IPS-18c (cell line): ENCODE results near the gene DDX27.
A peak's percentile ranks its signal among the peaks of the same experiment; 100 is the strongest.

ENCODE experiments used
- H3K4me3 ChIP-seq: 2 replicates; pipeline ENCODE4 v1.7.0; 2013; ENCODE audit warnings: low read depth, mild to moderate bottlenecking, low read length, moderate library complexity; ENCODE audit not compliant: insufficient read depth
- H3K9me3 ChIP-seq: one replicate; pipeline ENCODE4 v1.6.1; 2013; ENCODE audit warnings: mild to moderate bottlenecking, low read length, moderate library complexity; ENCODE audit not compliant: control insufficient read depth, insufficient read depth

DDX27 gene

DNA sequence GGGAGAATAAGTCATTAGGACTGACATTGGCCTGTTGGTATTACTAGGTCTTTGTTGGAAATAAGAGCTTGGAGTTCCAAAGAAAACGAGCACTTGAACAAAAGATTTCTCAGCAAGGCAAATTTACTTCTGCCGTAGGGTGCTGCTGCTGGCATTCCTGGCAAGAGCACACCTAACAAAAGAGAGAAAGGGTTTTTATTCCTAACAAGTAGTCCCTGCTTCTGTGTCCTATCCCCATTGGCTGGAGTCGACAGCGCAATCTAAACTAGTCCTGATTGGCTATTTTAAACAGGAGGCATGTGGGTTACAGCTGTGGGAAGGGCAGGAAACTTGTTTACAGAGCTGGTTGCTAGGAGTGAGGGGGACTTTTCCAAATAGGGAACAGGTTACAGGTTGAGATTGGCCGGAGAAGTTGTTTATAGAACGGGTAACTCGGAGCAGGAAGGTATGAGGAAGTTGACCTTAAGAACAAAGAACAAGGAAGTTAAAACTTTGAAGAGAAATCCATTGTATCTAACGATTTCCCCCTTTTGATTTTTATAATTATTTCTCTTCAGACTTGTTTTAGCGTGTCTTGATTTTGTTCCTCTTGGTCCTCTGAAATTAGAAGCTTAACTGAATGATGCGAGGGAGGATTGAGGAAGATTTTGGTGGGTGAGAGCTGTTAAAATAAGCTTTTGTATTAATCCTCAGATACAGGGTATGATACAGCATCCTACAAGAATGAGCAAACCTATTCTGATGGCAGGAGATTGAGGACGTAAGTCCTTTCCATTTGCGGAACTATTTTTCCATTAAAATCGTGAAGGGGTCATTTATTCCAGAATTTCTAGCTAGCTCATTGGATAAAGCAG lies 62.1 kb downstream of the DDX27 start:
- Histone ChIP-seq H3K9me3 (peaks cover 5% of the 10 kb centered on the region), H3K4me3 (peak overlapping the region; percentile 97)

DNA sequence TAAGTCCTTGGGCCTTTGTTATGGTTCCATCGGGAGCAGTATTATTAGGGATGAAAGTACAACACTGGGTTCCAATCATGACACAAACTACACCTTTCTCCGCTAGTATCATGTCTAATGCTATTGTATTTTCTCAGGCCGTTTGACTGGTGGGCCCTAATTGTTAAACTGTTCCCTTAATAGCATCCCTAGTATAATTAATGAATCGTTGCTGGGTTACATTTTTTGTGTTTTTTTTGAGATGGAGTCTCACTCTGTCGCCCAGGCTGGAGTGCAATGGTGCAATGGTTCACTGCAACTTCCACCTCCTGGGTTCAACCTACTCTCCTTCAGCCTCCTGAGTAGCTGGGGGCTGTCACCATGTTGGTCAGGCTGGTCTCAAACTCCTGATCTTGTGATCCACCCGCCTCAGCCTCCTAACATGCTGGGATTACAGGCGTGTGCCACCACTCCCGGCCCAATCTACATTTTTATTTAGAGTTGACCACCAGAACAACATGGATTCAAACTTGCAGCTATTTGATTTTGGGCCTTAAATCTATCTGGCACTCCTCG lies 62.8 kb downstream of the DDX27 start:
- peaks cover 5% of the 10 kb centered on the region for H3K9me3 ChIP-seq
- peak overlapping the region; percentile 97 for H3K4me3 ChIP-seq

DNA sequence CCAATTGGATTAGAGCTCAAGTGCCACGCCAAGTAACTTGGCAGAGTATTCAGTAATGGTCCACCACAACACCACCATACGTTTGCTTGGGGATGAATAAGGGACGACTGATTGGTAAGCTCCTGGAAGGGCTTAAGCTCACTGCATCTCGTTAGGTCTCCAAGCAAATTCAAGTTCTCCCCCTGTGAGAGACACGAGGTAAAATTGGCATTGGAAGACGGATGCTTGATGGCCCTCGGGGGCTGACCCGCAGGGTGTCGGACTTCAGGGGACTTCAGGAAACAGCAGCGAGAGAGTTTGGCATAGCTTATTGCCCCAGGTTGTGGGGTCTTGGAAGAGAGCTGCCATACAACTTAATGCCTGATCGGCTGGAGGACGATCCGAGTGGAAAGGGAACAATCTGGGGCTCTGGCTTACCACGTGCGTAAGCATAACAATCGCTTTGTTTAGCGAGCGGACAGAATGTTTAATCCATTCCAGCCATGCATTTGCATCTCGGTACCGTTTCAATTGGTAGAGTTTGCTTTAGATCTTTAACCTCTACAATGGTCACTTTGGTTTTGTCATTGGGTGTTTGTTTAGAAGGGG lies 63.5 kb downstream of the DDX27 start:
- H3K9me3 ChIP-seq, result peaks cover 5% of the 10 kb centered on the region

DNA sequence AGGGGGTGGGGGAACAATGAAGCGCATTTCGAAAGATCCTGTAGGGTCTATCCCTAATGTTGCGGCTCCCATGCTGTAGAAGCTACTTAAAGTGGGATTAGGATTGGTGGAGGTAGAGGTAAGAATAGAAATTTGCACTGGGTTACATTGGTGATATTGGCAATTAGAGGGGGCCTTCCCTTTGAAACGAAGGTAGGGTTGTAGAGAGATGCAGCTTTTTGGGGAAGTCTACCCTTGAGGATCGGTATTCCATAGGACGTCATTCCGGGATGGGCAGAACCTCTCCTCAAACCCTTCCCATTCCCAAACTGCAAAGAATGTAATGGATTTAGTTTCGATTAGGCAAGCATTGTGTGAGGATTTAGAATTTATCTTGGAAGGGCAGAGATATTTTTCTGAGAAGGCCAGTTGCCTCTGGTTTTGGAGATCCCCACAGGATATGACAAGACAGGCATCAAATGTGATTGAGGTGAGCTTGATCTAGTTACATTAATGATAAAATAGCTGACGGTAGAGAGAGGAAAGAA lies 64.0 kb downstream of the DDX27 start:
- H3K9me3 ChIP-seq, result peaks cover 5% of the 10 kb centered on the region
- peak overlapping the region; percentile 97 for H3K4me3 ChIP-seq

More for the DNA sequence above, 63.5 kb downstream of the DDX27 start:
- peak overlapping the region; percentile 97 for H3K4me3 ChIP-seq

DNA sequence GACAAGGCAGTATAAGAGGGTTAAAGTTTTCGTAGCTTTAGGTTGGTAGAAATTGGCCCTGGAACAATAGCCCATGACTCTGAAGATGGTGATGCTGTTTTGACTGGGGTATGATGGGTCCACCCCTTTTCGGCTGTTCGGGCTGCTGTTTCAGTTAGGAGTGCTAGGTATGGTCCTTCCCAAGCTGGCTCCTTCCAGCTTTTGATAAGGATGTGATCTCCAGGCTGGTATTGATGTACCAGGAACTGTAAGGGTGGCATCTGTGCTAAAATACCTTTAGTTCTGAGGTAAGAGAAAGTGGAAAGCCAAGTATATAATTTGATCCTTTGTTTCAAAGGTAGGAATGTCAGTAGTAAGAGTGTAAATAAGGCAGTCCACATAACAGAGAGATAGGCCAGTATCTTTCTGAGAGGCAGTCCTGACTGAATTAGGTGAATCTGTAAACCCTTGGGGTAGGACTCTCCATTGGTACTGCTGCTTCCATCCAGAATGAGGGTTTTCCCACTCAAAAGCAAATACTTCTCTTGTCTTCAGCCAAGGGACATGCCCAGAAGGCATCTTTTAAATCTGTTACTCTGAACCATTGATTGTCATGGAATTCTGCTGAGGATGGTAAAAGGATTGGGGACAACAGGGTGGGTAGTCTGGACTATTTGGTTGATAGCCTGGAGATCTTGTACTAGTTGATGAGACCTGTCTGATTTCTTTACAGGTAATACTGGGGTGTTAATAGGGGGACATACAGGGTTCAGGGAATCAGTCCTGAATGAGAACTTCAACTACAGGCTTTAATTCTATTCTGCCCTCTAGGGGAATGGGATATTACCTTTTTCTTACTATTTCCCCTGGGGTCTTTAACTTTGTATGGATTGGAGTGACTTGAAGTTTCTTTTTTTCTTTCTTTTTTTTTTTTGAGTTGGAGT lies 64.7 kb downstream of the DDX27 start:
- Histone ChIP-seq H3K4me3 (peak overlapping the region; percentile 97), H3K9me3 (peaks cover 5% of the 10 kb centered on the region)

DNA sequence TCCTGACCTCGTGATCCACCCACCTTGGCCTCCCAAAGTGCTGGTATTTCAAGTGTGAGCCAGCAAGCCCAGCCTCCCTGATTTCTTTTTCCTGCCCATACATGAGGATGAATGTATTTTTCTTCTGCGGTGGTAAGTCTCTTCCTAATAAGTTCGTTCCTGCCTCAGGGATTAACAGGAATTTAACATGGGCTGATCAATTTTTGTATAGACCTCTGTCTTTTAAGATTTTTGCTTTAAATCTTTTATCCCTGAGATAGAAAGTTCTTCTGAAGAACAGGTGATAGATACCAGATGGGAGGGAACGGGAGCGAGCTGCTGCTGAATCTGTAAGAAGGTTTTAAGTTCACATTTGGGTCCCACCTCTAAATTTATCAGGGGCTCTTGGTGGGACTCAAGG lies 65.6 kb downstream of the DDX27 start:
- H3K9me3 ChIP-seq, result peaks cover under 1% of the 10 kb centered on the region
- H3K4me3 ChIP-seq, result peak overlapping the region; percentile 16; the same call in 1 of the 2 replicates

DNA sequence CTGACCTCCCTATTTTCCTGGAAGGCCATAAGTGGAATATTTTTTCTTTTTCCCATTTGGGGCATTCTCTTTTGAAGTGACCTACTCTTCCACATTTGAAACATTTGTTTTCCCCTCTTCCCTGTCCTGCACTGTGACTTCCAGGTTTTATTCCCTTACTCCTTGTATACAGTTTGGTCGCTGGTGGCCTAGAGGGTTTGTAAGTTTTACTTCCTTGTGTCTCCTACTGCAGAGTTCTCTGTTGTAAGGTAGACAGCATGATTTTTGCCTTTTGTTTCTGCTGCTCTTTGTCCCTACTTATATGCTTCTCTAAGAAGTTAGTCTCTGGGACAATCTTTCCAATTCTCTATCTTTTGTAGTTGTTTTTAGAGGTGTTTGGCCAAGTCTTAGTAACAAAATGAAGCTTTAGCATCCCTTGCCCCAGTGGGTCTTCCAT lies 66.0 kb downstream of the DDX27 start:
- peak overlapping the region; percentile 16 for H3K4me3 ChIP-seq
- H3K9me3 ChIP-seq, result no peaks in the 10 kb centered on the region

DNA sequence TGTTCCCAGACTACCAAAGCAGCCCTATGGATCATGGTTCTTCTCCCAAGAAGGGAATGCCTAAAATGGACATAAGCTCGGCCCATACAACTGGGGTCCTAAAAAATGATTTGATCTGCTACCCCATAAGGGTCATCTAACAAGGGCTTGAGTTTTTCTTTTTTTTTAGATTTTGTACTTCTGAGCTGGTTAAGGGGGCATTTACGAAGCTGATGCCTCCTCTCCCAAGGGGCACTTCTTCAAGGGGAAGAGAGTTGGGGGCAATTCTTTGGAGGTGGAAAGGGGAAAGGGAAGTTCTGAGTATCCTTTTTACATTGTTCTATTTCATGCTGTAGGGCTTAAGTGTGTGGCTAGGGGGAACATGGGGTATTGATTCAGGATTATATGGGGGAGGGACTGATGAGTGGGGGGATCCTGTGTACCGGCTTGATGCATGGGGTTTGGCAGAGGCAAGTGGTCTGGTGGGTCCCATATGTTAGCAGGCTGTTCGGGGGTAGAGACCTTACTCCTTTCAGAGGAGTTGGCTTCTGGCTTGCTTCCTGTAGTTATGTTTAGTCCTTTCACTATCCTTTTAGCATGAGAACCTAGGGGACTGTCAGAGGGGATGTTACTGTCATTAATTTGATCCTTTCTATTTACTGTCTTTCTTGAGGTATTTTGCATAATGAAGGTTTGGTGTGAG lies 66.7 kb downstream of the DDX27 start:
- Histone ChIP-seq H3K9me3 (no peaks in the 10 kb centered on the region), H3K4me3 (peak overlapping the region; percentile 16; the same call in 1 of the 2 replicates)

DNA sequence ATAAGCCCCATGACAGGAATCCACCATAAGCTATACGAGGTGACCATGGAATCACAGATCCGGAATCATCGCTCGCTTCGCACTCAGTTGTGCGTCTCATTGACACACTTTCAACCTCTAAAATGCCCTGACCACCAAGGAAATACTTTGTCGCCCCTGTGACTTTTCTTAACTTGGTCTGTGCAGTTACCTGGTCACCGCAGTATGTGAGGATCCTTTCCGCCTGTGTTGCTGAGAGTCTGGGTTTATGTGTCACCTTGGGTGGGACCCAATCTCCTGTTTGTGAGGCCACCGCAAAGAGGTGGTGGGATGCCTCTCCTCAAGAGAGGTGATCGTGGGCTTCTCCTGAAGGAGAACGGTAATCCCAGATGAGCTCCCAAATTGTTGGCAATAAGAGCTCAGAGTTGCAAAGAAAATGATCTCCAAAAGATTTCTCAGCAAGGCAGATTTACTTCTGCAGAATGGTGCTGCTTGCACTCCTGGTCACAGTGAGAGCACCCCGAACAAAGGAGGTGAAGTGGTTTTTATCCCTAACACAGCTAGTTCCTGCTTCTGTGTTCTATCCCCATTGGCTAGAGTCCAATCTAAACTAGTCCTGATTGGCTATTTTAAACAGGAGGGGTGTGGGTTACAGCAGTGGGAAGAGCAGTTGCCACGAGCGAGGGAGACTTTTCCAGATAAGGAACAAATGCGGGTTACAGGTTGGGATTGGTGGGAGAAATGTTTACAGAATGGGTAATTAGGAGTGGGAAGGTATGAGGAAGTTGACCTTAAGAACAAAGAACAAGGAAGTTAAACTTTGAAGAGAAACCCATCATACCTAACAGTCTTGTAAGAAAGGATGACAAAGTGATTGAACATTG lies 67.7 kb downstream of the DDX27 start:
- H3K4me3 ChIP-seq, result no peak overlapping the region
- no peaks in the 10 kb centered on the region for H3K9me3 ChIP-seq

DNA sequence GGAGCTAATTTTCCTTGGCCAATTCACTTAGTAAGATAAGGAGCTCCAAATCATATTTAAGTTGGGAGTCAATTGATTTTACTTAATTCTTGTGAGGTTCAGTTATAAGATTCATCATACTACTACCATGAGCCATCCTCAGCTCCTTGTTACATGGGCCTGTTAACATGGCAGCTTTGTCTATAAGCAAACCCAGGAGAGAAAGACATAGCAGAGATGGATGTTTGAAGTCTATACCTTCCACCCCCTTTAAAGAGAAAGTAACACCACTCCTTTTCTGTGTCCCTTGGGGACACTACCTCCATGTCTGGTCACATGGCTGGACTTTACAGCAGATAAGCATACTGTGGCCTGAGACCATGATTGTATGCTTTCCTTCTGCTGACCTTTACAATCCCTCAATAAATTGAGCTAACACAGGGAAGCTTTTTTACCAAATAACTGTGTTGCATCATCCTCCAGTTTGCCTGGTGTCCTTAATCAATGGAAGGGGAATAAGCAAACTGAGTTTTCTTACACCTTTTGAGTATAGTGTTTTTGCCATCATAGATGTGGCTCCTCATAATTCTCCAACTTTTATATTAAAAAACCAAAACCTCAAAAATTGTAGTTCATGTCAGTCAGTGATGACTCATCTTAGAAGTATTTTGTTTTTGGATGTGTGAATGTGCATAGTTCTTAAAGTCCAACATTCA lies 68.5 kb downstream of the DDX27 start:
- Histone ChIP-seq H3K4me3 (no peak overlapping the region), H3K9me3 (no peaks in the 10 kb centered on the region)

DNA sequence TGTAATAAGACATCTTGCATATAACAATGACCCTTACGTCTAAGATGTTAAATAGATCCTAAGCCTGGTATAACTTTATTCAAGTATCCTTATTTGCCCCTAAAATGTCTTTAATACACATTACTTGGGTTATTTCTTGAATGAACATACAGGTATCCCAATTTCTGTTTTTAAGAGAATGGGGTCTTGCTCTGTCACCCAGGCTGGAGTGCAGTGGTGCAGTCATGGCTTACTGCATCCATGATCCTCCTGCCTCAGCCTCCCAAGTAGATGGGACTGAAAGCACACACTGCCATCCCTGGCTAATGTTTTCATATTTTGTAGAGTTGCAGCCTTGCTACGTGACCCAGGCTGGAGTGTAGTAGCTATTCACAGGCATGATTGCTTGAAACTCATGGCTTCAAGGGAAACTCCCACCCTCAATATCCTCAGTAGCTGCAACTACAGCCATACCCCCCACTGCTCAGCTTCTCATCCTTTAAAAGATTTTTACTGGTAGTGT lies 69.1 kb downstream of the DDX27 start:
- H3K4me3 ChIP-seq, result no peak overlapping the region
- H3K9me3 ChIP-seq, result no peaks in the 10 kb centered on the region

DNA sequence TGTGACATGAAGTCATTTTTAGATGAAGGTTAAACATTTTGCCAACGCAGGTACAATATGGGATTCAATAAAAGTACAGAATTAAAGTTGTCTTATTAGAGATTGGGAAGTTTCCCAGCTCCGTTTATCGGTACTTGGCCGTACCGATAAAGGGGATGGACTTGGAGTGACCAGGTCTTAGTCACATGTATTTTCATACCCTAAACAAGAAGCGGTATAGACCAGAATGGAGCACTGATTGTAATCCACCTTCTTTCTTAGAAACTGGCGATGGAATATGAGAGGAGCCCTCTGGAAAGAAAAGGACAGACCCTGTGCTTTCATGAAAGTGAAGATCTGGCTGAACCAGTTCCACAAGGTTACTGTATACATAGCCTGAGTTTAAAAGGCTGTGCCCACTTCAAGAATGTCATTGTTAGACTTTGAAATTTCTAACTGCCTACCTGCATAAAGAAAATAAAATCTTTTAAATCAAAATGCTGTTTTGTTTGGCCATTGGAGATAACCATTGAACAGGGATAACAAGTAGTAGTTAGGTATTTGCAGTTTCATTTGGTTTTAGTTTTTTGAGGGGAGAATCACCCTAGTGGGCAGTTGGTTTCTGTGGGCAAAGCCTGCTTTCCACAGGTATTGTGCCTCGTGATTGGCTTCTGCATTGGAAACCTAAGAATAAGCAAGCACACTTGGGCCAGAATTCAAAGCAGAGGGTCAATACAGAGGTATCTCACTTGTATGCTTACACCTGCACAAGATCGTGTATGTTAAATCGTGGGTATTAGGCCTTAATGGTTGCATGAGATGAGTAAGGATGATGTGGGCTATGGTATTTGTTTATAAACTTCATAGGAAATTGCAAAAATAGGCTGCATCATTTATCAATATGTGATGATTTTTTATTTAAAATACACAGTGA lies 69.8 kb downstream of the DDX27 start:
- Histone ChIP-seq H3K4me3 (no peak overlapping the region), H3K9me3 (no peaks in the 10 kb centered on the region)

DNA sequence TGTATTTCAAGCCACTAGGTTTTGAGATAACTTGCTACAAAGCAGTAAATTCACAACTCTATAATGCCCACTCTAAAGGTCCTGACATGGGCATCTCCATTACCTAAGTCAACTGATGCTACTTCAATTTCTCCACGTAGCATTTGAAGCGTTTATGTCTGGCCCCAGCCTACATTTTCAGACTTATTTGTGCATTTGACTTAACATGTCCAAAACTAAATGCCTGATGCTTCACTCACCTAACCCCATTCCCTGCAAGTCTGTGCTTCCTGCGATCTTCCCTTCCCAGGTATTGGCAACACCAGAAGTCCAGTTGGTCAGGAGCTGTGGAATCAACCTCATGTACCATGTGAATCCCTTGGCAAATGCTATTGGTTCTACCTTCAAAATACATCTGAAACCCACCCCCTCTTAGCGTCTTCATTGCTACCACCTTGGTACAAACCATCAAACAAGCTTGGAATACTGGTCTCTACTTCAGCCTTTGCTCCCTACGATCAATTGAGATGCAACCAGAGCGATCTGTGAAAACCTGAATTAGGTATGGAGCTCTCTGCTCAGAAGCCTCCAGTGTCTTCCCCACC lies 71.5 kb downstream of the DDX27 start:
- no peaks in the 10 kb centered on the region for H3K9me3 ChIP-seq

DNA sequence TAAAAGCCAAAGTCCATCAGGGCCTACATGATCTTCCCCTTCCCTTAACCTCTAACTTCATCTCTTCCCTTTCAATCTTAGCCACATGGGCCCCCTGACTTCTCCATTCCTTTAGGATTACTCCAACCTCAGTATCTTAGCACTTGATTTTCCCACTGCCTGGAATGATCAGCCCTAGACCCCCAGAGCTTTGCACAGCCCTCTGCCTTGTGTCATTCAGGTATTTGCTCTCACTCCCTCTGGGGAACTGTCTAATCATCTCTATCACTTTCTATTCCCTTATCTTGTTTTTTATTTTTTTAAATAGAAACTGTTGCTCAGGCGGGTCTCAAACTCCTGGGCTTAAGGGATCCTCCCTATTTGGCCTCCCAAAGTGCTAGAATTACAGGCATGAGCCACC lies 72.0 kb downstream of the DDX27 start:
- Histone ChIP-seq H3K4me3 (no peak overlapping the region), H3K9me3 (no peaks in the 10 kb centered on the region)

More for the DNA sequence above, 71.5 kb downstream of the DDX27 start:
- no peak overlapping the region for H3K4me3 ChIP-seq
